Activated B cell treated with CpG ODN at 0.5 μM for 24 hours (primary cell): ENCODE measurements around the gene BRD3. TPM values are rescaled to one million over a fixed set of nuclear protein-coding genes. Genes with fewer than 3 reads are reported as not detected.

Experiments used
- ATAC-seq: fragments of 200-7000 bp; cut with Tn5 transposase; one replicate; pipeline ENCODE4 v1.10.0; 2021; ENCODE audit warnings: low read depth, mild to moderate bottlenecking, moderate library complexity
- CTCF ChIA-PET: fragments of 350-600 bp; sonication (Branson Sonifier 250); formaldehyde crosslinking; loops from one replicate; lab custom pipeline; 2021; ENCODE audit warnings: antibody characterized with exemption; lab: Charles Lee
- POLR2A ChIA-PET: fragments of 350-600 bp; sonication (Branson Sonifier 250); formaldehyde crosslinking; loops from one replicate; lab custom pipeline; 2021; ENCODE audit warnings: antibody characterized with exemption; lab: Charles Lee
- DNase-seq: peaks from one replicate; pipeline ENCODE4 v3.0.0; 2022
- H3K27ac Mint-ChIP-seq: one replicate; pipeline ENCODE4 v1.8.0; 2020; ENCODE audit warnings: mixed read lengths
- H3K27me3 Mint-ChIP-seq: one replicate; pipeline ENCODE4 v1.8.0; 2021; ENCODE audit warnings: mixed read lengths
- H3K36me3 Mint-ChIP-seq: one replicate; pipeline ENCODE4 v1.8.0; 2021; ENCODE audit warnings: low read depth, mixed read lengths
- H3K4me1 Mint-ChIP-seq: one replicate; pipeline ENCODE4 v1.8.0; 2021; ENCODE audit warnings: mixed read lengths
- H3K4me3 Mint-ChIP-seq: one replicate; pipeline ENCODE4 v1.8.0; 2020; ENCODE audit warnings: mild to moderate bottlenecking, mixed read lengths
- H3K9me3 Mint-ChIP-seq: one replicate; pipeline ENCODE4 v1.8.0; 2020; ENCODE audit warnings: mixed read lengths
- CTCF ChIP-seq: fragments of 200-600 bp; IDR thresholded peaks from one replicate; pipeline ENCODE4 v1.8.0; 2022; ENCODE audit warnings: antibody characterized with exemption, mild to moderate bottlenecking
- intact Hi-C: fragments of 100-400 bp; cut with micrococcal nuclease; formaldehyde crosslinking; loops from one replicate; pipeline ENCODE4 v1.15.1; 2024
- total RNA-seq: library from RNA; stranded (reverse); gene quantifications from 2 replicates; pipeline ENCODE4 v1.2.3, GENCODE V29; 2022

The BRD3 gene
- total RNA-seq, 1 donor from 2014 or later, result 18.3 TPM

GRCh38 chr9:134057307-134057657 lies 10.5 kb downstream of the BRD3 start:
- Mint-ChIP-seq H3K27me3 (no peaks in the 10 kb centered on the region), H3K9me3 (no peaks in the 10 kb centered on the region), H3K4me1 (peaks cover 40% of the 10 kb centered on the region), H3K36me3 (peaks cover 7% of the 10 kb centered on the region), H3K27ac (no peak overlapping the region), H3K4me3 (no peak overlapping the region)
- CTCF ChIA-PET, result no interaction called here
- POLR2A ChIA-PET, result no interaction called here
- intact Hi-C loops, result no loop called here
- ATAC-seq, result no peak
- DNase-seq, result no peak
- no peak for TF ChIP-seq CTCF

GRCh38 chr9:134056483-134057306 lies 11.1 kb downstream of the BRD3 start:
- H3K9me3 Mint-ChIP-seq, result no peaks in the 10 kb centered on the region
- DNase-seq, result no peak
- TF ChIP-seq CTCF, result no peak
- peaks cover 39% of the 10 kb centered on the region for H3K4me1 Mint-ChIP-seq
- ChIA-PET POLR2A (interaction anchor here (1.2 kb wide), 1 partner anchor 31 kb away, joined by 4 read pairs; the partner anchor contains the start of gene BRD3OS), CTCF (no interaction called here)
- no peak for ATAC-seq
- intact Hi-C loops, result no loop called here
- H3K36me3 Mint-ChIP-seq, result peaks cover 11% of the 10 kb centered on the region
- H3K27ac Mint-ChIP-seq, result no peak overlapping the region
- H3K27me3 Mint-ChIP-seq, result no peaks in the 10 kb centered on the region
- H3K4me3 Mint-ChIP-seq, result no peak overlapping the region

- CTCF ChIA-PET, result no interaction called here
These were observed 11.8 kb downstream of the BRD3 start for GRCh38 chr9:134055981-134056461.

GRCh38 chr9:134054891-134055811 lies 12.7 kb downstream of the BRD3 start:
- H3K36me3 Mint-ChIP-seq, result peaks cover 25% of the 10 kb centered on the region
- H3K27me3 Mint-ChIP-seq, result no peaks in the 10 kb centered on the region
- intact Hi-C loops, result no loop called here
- ChIA-PET CTCF (no interaction called here), POLR2A (interaction anchor here (1.0 to 1.2 kb wide), 2 partner anchors 11 to 29 kb away, joined by 3 to 4 read pairs; partner anchors contain the start of gene BRD3OS)
- H3K9me3 Mint-ChIP-seq, result no peaks in the 10 kb centered on the region
- DNase-seq (no peak), ATAC-seq (no peak)
- H3K4me3 Mint-ChIP-seq, result no peak overlapping the region
- TF ChIP-seq CTCF, result no peak
- no peak overlapping the region for H3K27ac Mint-ChIP-seq
- H3K4me1 Mint-ChIP-seq, result peaks cover 27% of the 10 kb centered on the region

More at GRCh38 chr9:134055981-134056461, 11.8 kb downstream of the BRD3 start:
- TF ChIP-seq CTCF, result no peak
- POLR2A ChIA-PET, result interaction anchor here (1.0 to 1.2 kb wide), 2 partner anchors 10 to 30 kb away, joined by 3 to 4 read pairs; partner anchors contain the start of gene BRD3OS
- H3K4me1 Mint-ChIP-seq, result peaks cover 36% of the 10 kb centered on the region
- no peaks in the 10 kb centered on the region for H3K9me3 Mint-ChIP-seq
- no peaks in the 10 kb centered on the region for H3K27me3 Mint-ChIP-seq
- intact Hi-C loops, result no loop called here
- peaks cover 18% of the 10 kb centered on the region for H3K36me3 Mint-ChIP-seq
- ATAC-seq, result no peak
- H3K4me3 Mint-ChIP-seq, result no peak overlapping the region
- no peak overlapping the region for H3K27ac Mint-ChIP-seq
- no peak for DNase-seq
